Left lung (tissue), 10 donors: Measurements from ENCODE around the gene ZCCHC7. TPM values are rescaled to one million over a fixed set of nuclear protein-coding genes. Genes with fewer than 3 reads are reported as not detected.
"Not testable (repeated sequence)": the region's sequence is repeated elsewhere in the genome, so short reads cannot be mapped to it uniquely, and the experiment has no call there.

Source experiments
- ATAC-seq: fragments of 200-7000 bp; cut with Tn5 transposase; one replicate; pipeline ENCODE4 v1.9.1; 2020; ENCODE audit warnings: moderate library complexity
- DNase-seq, 4 donors: peaks; one replicate each; pipeline ENCODE4 v3.0.0-alpha.2; 2013 to 2020
- H3K27ac ChIP-seq, 2 donors: fragments of 200-600 bp; sonication (generic) in 1 of 2; one replicate each; pipeline versions ENCODE4 v1.5.0 to v1.8.0; 2020 to 2021
- H3K27me3 ChIP-seq, 2 donors: fragments of 200-600 bp; sonication (generic) in 1 of 2; one replicate each; pipeline versions ENCODE4 v1.5.0 to v1.8.0; 2020 to 2021
- H3K36me3 ChIP-seq, 2 donors: fragments of 200-600 bp; sonication (generic) in 1 of 2; one replicate each; pipeline versions ENCODE4 v1.5.0 to v1.8.0; 2020 to 2021
- H3K4me1 ChIP-seq, 2 donors: fragments of 200-600 bp; one replicate each; pipeline ENCODE4 v1.8.0; 2021
- H3K4me3 ChIP-seq, 2 donors: fragments of 200-600 bp; sonication (generic) in 1 of 2; one replicate each; pipeline versions ENCODE4 v1.5.0 to v1.8.0; 2020 to 2021; ENCODE audit warnings: mild to moderate bottlenecking in 1 of 2
- H3K9me3 ChIP-seq, 2 donors: fragments of 200-600 bp; sonication (generic) in 1 of 2; one replicate each; pipeline versions ENCODE4 v1.5.0 to v1.8.0; 2020 to 2021
- intact Hi-C, 2 donors: fragments of 100-400 bp; cut with DNase I; formaldehyde crosslinking; loops; one replicate each; pipeline versions ENCODE4 v1.11.2 to v1.14.2; 2022
- polyA plus RNA-seq, 6 donors: library from polyadenylated mRNA; unstranded; fragments of 120-200 nt; gene quantifications; one replicate each; pipeline ENCODE4 v1.2.1, GENCODE V29; 2013; ENCODE audit not compliant: insufficient read length in 6 of 6
- total RNA-seq, 2 donors: library from RNA; stranded (reverse); fragmentation: NEBNext Ultra II Directional; extraction: Animal tissue kit (Norgen Biotek cat#: 25700); gene quantifications; one replicate each; pipeline ENCODE4 v1.2.1, GENCODE V29; 2021
- TF ChIP-seq, protein P1 (sequence below), 2 donors: fragments of 200-600 bp; sonication (generic) in 1 of 2; IDR thresholded peaks; one replicate each; pipeline versions ENCODE4 v1.5.0 to v1.8.0; 2021; ENCODE audit warnings: antibody characterized with exemption in 2 of 2
- donor health status: DM: no; HTN: yes; CAD: no.
- donor health status: DM: no; HTN: no; CAD: no.

ZCCHC7 gene
- total and polyA plus RNA-seq, 8 donors, result 16.0 to 26.0 (median 22.6) TPM

DNA sequence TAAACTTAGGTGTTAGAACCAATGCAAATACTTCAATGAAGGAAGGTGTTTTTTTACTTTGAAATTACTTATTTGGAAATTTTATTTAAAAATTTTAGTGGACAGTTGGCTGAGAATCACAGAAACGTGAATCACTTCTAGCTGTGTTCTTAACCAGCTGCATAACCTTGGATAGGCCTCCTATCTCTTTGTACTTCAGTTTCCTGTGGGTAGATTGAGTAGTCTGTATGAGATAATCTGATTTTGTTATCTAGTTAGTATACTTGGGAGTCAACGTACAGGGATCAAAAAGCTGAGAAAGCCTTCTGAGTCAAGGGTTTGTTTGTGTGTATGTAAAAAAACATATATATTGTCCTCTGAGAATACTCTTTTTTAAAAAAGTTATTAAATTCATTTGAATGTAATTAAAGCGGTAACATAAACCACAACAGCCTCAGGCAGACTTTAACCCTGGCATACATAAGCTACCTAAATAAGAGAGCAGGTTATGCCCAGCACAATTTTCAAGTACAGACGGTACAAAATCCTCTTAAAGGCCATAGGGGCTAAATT, 38.1 kb upstream of the ZCCHC7 start:
- H3K36me3 ChIP-seq, result peaks cover 0 to 7% of the 10 kb centered on the region in 2 donors
- DNase-seq, result no peak
- H3K27ac ChIP-seq, result no peak overlapping the region
- TF ChIP-seq, protein P1, sequence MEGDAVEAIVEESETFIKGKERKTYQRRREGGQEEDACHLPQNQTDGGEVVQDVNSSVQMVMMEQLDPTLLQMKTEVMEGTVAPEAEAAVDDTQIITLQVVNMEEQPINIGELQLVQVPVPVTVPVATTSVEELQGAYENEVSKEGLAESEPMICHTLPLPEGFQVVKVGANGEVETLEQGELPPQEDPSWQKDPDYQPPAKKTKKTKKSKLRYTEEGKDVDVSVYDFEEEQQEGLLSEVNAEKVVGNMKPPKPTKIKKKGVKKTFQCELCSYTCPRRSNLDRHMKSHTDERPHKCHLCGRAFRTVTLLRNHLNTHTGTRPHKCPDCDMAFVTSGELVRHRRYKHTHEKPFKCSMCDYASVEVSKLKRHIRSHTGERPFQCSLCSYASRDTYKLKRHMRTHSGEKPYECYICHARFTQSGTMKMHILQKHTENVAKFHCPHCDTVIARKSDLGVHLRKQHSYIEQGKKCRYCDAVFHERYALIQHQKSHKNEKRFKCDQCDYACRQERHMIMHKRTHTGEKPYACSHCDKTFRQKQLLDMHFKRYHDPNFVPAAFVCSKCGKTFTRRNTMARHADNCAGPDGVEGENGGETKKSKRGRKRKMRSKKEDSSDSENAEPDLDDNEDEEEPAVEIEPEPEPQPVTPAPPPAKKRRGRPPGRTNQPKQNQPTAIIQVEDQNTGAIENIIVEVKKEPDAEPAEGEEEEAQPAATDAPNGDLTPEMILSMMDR (IDR thresholded peaks at IDR 0.05), result no peak
- H3K4me1 ChIP-seq, result peaks cover 0 to 25% of the 10 kb centered on the region in 2 donors
- H3K9me3 ChIP-seq, result peaks cover 0 to 6% of the 10 kb centered on the region in 2 donors
- no peak for ATAC-seq
- intact Hi-C loops, result no loop called here
- H3K27me3 ChIP-seq, result no peaks in the 10 kb centered on the region
- no peak overlapping the region for H3K4me3 ChIP-seq

DNA sequence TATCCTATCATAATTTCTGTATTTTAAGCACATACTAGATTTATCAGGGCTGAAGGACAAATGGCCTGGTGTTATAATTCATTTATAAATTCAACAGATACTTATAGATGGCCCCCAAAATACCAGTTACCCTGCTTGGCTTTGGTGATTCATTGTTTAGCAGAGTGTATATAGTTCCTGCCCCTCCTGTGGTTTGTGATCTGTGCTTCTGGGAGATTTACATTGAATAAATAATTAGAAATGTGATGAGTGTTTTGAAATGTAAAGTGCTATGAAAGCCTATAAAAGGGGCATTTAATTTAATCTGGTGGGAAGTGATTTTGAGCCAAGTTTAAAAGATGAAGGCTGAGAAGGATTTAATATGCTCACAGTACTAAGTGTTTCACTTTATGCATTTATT, 36.7 kb upstream of the ZCCHC7 start:
- H3K4me3 ChIP-seq, result no peak overlapping the region
- DNase-seq (no peak), ATAC-seq (no peak)
- intact Hi-C loops, result no loop called here
- H3K9me3 ChIP-seq, result peaks cover 0 to 6% of the 10 kb centered on the region in 2 donors
- H3K36me3 ChIP-seq, result peaks cover 0 to 16% of the 10 kb centered on the region in 2 donors
- H3K27ac ChIP-seq, result no peak overlapping the region
- H3K27me3 ChIP-seq, result no peaks in the 10 kb centered on the region
- H3K4me1 ChIP-seq, result peaks cover 0 to 25% of the 10 kb centered on the region in 2 donors
- TF ChIP-seq, protein P1 (IDR thresholded peaks at IDR 0.05), result no peak

DNA sequence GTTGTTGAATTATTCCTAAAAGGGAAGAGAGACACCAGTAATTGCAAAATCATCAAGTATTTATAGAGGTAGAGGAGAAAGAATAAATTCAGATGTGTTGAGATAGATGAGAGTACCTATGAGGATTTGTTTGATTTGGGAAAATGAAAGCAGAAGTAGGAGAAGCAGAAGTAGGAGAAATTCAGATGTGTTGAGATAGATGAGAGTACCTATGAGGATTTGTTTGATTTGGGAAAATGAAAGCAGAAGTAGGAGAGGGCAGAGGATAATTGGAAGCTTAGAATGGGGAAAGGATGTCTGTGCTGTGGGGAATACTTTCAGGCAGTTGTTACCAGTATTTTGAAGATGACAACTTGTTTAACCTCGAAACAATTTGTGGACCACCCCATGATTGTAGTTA, 35.1 kb upstream of the ZCCHC7 start:
- Histone ChIP-seq H3K4me3 (no peak overlapping the region), H3K27ac (no peak overlapping the region), H3K4me1 (peaks cover 0 to 19% of the 10 kb centered on the region in 2 donors), H3K36me3 (peaks cover 0 to 22% of the 10 kb centered on the region in 2 donors), H3K9me3 (no peaks in the 10 kb centered on the region), H3K27me3 (no peaks in the 10 kb centered on the region)
- ATAC-seq (no peak), DNase-seq (no peak)
- TF ChIP-seq, protein P1 (IDR thresholded peaks at IDR 0.05), result no peak
- intact Hi-C loops, result no loop called here

DNA sequence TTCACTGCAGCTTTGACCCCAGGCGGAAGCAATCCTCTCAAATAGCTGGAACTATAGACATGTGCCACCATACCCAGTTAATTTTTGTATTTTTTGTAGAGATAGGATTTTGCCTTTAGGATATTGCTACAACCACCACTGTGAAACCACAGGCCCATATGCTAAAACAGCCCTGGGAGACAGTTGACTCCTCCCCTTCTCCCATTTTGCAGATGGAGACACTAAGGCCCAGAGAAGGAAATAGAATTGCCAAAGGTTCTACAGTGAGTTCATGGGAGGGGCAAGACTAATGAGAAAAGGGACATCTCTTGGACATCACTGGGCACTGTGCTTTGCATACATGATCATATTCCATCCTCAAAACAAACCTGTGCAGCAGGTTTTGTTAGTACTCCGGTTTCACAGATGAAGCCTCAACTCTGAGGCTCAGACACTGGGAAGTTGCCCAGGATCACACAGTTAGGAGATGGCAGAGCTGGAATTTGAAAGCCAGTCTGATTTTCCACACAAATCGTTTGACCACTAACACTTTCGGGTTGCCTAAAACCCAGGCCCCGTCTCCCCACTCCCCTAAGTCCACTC, 27.6 kb upstream of the ZCCHC7 start:
- DNase-seq, ATAC-seq, intact Hi-C loops: not testable (repeated sequence)

DNA sequence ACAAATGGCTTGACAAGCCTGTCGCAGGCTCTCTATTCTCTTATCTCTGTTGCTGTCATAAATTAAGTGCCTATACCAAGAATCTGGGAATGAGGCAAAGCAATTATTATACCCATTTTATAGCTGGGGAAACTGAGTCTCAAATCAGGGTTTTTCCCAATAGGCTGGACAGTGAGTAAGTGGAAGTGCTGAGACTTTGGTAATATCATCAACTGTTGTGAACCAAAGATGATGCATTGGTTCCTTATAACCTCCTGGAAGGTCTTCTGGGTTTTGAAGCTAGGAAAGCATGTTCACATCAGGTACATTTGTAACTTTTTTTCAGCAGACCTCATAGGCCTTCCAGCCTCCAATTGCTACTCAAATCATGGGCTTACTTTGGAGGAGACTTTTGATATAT, 25.6 kb upstream of the ZCCHC7 start:
- TF ChIP-seq, protein P1 (IDR thresholded peaks at IDR 0.05), result no peak
- intact Hi-C loops, result no loop called here
- Histone ChIP-seq H3K27me3 (no peaks in the 10 kb centered on the region), H3K9me3 (no peaks in the 10 kb centered on the region), H3K27ac (no peak overlapping the region), H3K4me3 (no peak overlapping the region), H3K4me1 (no peaks in the 10 kb centered on the region), H3K36me3 (peaks cover 0 to 3% of the 10 kb centered on the region in 2 donors)
- DNase-seq, result no peak
- ATAC-seq, result no peak

More for the DNA sequence above, 27.6 kb upstream of the ZCCHC7 start:
- not testable (repeated sequence) for H3K27me3 ChIP-seq, H3K4me1 ChIP-seq, H3K9me3 ChIP-seq, H3K4me3 ChIP-seq, H3K27ac ChIP-seq
- peaks cover 0 to 13% of the 10 kb centered on the region in 2 donors for H3K36me3 ChIP-seq

DNA sequence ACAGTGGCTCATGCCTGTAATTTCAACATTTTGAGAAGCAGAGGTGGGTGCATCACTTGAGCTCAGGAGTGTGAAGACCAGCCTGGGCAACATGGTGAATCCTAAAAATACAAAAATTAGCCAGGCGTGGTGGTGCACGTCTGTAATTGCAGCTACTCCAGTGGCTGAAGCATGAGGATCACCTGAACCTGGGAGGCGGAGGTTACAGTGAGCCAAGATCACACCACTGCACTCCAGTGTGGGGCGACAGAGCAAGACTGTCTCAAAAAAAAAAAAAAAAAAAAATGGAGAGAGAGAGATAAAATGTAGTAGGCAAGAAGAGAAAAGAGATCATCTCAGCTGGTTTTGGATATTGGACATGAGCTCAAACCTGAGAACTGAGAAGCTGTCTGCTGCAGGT, 23.7 kb upstream of the ZCCHC7 start:
- Histone ChIP-seq H3K9me3 (no peaks in the 10 kb centered on the region), H3K36me3 (no peaks in the 10 kb centered on the region), H3K27me3 (no peaks in the 10 kb centered on the region), H3K4me3 (no peak overlapping the region), H3K27ac (no peak overlapping the region), H3K4me1 (no peaks in the 10 kb centered on the region)
- ATAC-seq, result no peak
- DNase-seq, result no peak
- intact Hi-C loops, result no loop called here
- TF ChIP-seq, protein P1 (IDR thresholded peaks at IDR 0.05), result no peak
